ENCODE results near the gene STARD3NL.
"Not testable (repeated sequence)": the region's sequence is repeated elsewhere in the genome, so short reads cannot be mapped to it uniquely, and the experiment has no call there.

STARD3NL gene

GRCh38 chr7:38269704-38270346 is 91.8 kb downstream of the STARD3NL start:
- DNase-seq (ENCODE audit: low read depth in 2 of 2): not testable (repeated sequence)

GRCh38 chr7:38270405-38270804 is 92.4 kb downstream of the STARD3NL start:
- DNase-seq (ENCODE audit: low read depth in 2 of 2): not testable (repeated sequence)

- DNase-seq (ENCODE audit: low read depth in 2 of 2): no peak
Measured at GRCh38 chr7:38273286-38273995, 95.4 kb downstream of the STARD3NL start, which contains the start of gene TARP. Gene TARP (minus strand): TSS chr7:38273636.

GRCh38 chr7:38274486-38274885 is 96.4 kb downstream of the STARD3NL start:
- no peak for DNase-seq (ENCODE audit: low read depth in 2 of 2)

GRCh38 chr7:38274927-38275620 is 97.0 kb downstream of the STARD3NL start:
- DNase-seq (ENCODE audit: low read depth in 2 of 2): no peak

GRCh38 chr7:38276096-38276877 is 98.2 kb downstream of the STARD3NL start:
- no peak for DNase-seq (ENCODE audit: low read depth in 2 of 2)

GRCh38 chr7:38280000-38280399 is 102.0 kb downstream of the STARD3NL start:
- no peak for DNase-seq (ENCODE audit: low read depth in 2 of 2)
